IPS-18a (cell line): Measurements from ENCODE around the gene KIF1A.
"Not testable (repeated sequence)": the region's sequence is repeated elsewhere in the genome, so short reads cannot be mapped to it uniquely, and the experiment has no call there.

Source experiments
- H3K27ac ChIP-seq: one replicate; pipeline ENCODE4 v1.5.1; 2013; ENCODE audit warnings: low read length
- H3K27me3 ChIP-seq: one replicate; pipeline ENCODE4 v1.6.1; 2013; ENCODE audit warnings: mild to moderate bottlenecking, low read length; ENCODE audit not compliant: control insufficient read depth, insufficient read depth
- H3K36me3 ChIP-seq: one replicate; pipeline ENCODE4 v1.6.1; 2013; ENCODE audit warnings: low read depth, low read length; ENCODE audit not compliant: control insufficient read depth
- H3K4me1 ChIP-seq: one replicate; pipeline ENCODE4 v1.6.1; 2013; ENCODE audit warnings: low read depth, low read length; ENCODE audit not compliant: control insufficient read depth
- H3K4me3 ChIP-seq: one replicate; pipeline ENCODE4 v1.5.1; 2013; ENCODE audit warnings: low read length
- H3K9ac ChIP-seq: one replicate; pipeline ENCODE4 v1.6.1; 2013; ENCODE audit warnings: mild to moderate bottlenecking, low read length, moderate library complexity
- H3K9me3 ChIP-seq: one replicate; pipeline ENCODE4 v1.6.1; 2013; ENCODE audit warnings: low read depth, low read length; ENCODE audit not compliant: control insufficient read depth

Gene KIF1A

DNA sequence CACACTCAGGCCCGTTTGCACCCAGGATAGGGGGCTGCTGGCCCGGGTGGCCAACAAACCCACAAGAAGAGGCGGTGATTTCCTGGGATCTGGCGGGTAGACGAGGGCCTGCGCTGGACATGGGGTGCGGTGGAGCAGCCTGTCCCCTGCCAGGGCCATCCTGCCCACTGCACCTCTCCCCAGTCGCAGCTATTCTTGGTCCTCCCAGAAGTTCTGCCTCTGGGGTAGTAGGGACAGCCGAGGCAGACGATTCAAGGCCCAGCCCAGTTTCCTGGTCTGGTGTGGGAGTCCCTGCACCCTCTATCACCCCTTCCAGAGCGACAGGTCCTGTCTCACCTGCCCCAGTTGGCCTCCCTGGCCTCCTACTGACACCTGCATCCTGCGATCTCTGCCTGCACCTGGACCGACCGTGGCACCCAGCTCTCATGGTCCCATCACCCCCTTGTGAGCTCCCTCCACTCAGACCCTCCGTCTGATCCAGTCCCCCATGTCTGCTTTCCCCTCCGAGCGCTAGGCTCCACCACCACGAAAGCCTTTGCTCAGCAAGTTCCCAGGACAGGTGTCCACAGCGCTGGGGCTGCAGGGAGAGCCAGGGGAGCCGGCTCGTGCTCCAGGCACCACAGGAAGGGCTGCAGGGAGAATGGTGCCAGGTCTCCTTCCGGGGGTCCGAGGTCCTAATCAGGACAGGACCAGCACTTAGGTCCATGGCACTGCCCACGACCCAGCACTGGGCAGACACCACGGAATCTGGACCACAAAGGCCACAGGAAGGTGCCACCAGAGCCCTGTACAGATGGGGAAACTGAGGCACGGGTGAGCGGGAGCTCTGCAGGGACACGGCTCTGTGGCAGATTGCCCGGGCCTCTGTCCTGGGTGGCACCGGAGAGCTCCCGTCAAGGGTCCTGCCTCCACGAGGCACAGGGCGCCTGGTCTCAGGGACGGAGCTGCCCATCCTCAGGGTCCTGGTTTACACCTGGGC, 127.1 kb downstream of the KIF1A start:
- not testable (repeated sequence) for H3K9ac ChIP-seq, H3K36me3 ChIP-seq, H3K27me3 ChIP-seq, H3K4me1 ChIP-seq, H3K27ac ChIP-seq, H3K4me3 ChIP-seq, H3K9me3 ChIP-seq

DNA sequence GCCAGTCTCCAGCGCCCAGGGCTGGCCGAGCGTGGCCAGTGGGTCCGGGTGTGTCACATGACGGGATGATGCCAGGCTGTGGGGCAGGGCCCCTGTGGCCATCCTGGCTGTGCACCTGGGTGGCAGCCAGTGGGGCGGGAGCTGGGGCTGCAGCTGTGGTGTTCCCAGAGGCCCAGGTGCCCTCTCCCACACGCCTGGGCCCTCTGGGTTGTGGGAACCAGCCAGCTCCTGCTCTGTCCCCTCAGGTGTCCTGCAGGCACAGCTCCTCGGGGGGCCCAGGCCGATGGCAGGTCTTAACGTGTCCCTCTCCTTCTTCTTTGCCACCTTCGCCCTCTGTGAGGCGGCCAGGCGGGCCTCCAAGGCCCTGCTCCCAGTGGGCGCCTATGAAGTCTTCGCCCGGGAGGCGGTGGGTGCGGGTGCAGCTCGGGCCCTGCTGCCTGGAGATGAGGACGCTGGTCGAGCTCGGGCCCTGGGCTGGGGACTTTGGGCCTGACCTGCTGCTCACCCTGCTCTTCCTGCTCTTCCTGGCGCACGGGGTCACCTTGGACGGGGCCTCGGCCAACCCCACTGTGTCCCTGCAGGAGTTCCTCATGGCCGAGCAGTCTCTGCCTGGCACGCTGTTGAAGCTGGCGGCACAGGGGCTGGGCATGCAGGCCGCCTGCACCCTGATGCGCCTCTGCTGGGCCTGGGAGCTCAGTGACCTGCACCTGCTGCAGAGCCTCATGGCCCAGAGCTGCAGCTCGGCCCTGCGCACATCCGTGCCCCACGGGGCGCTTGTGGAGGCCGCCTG, 128.2 kb downstream of the KIF1A start, which contains the start of gene AQP12A:
Gene AQP12A, plus strand, starts transcription at position 236 of the 790 bp plus-strand sequence. Its CDS starts 48 bp downstream, at position 284.
- H3K4me1 ChIP-seq, H3K9me3 ChIP-seq, H3K36me3 ChIP-seq, H3K27ac ChIP-seq, H3K9ac ChIP-seq, H3K27me3 ChIP-seq, H3K4me3 ChIP-seq: not testable (repeated sequence)

DNA sequence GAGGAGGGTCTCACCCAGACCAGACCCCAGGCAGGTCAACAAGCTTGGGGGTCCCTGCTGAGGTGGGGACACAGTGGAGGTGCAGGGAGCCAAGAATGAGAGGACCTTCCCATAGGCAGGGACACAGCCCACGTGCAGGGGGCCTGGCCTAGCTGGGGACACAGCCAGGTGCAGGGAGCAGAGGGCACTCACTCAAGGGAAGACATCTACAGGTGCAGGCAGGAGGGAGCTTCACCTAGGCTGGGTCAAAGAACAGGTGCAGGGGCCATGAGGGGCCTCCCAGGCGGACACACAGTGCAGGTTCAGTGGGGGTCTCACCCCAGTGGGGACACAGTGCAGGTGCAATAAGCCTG, 129.0 kb downstream of the KIF1A start:
- not testable (repeated sequence) for H3K4me3 ChIP-seq, H3K4me1 ChIP-seq, H3K36me3 ChIP-seq, H3K9ac ChIP-seq, H3K9me3 ChIP-seq, H3K27ac ChIP-seq, H3K27me3 ChIP-seq

DNA sequence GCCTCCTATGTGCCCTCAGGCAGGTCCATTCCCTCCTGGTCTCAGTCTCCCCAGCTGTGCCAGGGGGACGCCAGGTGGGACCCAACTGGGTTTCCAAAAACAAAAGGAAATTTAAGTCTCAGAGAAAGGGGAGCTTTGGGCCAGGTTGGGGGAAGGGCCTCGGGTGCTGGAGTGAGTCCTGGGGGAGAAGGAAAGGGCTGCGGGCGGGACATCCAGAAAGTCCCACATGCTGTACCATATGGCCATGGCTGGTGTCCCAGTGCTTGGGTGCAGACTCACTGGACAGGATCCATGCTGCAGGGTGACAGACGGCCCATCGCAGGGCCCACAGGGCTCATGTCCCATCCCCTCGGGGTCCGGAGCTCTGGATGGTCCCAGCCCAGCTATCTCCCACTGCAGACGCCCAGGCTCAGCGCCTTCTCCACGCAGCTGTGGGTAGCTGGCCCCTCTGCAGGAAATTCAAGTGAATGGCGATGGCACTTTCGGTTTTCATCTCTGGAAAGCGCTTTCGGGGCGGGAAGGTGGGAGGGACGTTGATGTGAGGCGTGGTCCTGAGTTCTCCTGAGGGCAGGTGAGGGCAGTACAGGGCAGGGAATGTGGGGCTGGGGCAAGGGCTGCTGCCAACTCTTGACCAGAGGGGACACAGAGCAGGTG, 129.5 kb downstream of the KIF1A start:
- H3K27ac ChIP-seq, H3K4me1 ChIP-seq, H3K36me3 ChIP-seq, H3K27me3 ChIP-seq, H3K4me3 ChIP-seq, H3K9ac ChIP-seq, H3K9me3 ChIP-seq: not testable (repeated sequence)

DNA sequence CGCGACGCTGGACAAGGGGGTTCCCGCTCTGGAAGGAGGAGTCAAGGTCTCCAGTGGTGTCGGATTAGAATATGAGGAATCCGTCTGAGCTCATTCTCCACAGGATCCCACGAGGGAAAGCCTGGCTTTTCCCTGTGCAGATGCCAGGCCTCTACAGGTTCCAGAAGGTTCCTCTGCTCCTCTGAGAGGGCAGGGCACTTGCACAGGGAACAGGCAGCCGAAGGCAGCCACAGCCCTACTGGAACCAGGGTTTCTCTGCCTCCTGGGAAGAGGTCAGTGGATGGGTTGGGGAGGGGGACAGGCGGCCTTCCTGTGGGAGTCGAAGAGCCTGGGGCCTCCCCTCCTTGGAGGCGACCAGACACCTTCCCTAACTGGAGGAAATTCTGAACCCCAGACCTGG, 130.0 kb downstream of the KIF1A start:
- Histone ChIP-seq H3K4me3 (no peak overlapping the region), H3K9me3 (no peaks in the 10 kb centered on the region), H3K27me3 (no peaks in the 10 kb centered on the region), H3K36me3 (no peaks in the 10 kb centered on the region), H3K27ac (no peak overlapping the region), H3K9ac (no peak overlapping the region), H3K4me1 (no peaks in the 10 kb centered on the region)

DNA sequence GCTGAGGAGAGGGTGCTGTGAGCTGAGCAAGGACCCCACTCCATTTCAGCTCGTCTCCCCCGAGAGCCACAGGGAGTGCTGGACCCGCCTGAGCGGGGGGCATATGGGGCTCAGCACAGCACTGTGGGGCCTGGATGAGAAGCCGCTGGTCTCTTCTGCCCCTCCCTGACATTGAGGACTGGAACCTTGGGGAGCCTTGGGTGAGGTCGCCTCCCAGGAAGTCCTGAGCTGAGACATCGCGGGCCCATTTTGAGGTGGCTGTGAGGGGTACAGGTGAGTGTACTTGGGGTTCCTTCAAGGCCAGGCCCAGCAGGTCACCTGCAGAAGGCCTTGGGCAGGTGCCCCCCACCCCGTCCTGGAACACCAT, 131.5 kb downstream of the KIF1A start:
- H3K9ac ChIP-seq, result no peak overlapping the region
- H3K27ac ChIP-seq, result no peak overlapping the region
- H3K4me1 ChIP-seq, result no peaks in the 10 kb centered on the region
- H3K9me3 ChIP-seq, result no peaks in the 10 kb centered on the region
- no peaks in the 10 kb centered on the region for H3K27me3 ChIP-seq
- H3K4me3 ChIP-seq, result no peak overlapping the region
- no peaks in the 10 kb centered on the region for H3K36me3 ChIP-seq

DNA sequence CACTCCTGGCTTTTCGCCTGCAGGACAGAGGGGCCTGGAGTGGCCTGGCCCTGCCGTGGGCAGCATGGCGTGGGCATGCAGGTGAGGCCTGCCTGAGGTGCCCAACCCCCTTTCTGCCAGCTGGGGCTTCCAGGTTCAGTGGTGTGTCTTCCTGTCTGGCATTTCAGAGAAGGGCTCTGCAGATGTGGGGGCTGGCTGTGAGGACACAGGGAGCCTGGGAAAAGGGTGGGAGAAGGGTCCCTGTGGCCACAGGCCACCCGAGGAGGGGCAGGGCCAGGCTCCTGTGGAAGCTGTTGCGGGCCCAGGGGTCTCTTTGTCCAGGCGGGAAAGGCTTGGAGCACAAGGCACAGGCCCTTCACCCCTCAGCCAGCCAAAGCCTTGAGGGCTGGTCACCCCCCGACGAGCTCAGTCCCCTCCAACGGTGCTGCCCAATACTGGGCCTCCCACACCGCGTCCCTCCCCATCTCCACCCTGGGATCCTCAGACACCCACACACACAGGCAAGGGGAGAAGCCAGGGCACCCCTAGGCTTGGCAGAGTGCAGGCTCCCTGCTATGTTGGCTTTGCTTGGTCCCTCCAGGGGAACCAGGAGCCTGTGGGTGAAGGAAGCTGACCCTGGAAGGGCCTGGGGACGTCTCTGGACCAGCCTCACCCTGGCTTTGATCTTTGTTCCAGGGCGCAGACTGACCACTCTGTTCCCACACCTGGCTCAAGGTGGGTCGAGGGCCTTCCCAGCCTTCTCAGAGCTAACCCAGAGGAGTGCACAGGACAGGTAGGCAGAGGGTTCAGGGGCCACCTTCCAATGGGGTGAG, 132.1 kb downstream of the KIF1A start:
- Histone ChIP-seq H3K9me3 (no peaks in the 10 kb centered on the region), H3K4me1 (no peaks in the 10 kb centered on the region), H3K27ac (no peak overlapping the region), H3K36me3 (no peaks in the 10 kb centered on the region), H3K4me3 (no peak overlapping the region), H3K9ac (no peak overlapping the region), H3K27me3 (no peaks in the 10 kb centered on the region)

DNA sequence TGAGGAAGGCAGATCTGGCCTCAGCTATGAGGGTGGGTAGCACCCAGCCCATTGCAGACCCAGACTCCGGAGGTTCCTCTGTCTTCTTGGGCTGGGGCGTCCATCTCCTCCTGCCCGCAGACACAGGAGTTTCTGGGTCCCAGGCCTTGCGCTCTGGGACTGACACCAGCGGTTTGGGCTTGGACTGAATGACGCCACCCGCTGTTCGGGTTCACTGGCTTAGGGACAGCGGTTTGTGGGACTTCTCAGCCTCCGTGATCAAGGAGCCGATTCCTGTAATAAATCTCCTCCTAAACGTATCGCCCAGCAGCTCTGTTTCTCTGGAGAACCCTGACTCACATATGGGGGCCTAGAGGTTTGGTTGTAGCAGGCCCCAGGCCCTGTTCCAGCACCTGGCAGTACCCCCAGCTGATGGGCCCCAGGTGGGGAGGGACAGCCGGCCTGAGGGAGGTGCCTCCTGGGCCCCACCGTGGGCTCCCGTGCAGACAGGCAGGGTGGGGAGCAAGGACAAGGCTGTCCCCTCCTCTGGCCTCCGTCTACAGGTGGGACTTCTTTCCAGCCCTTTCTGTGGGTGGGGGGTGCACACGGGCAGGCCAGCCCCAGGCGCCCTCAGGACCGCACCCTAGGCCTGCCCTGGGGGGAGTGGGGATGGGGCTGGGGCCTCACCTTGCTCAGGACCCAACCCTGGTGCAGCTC, 132.8 kb downstream of the KIF1A start:
- Histone ChIP-seq H3K9me3 (no peaks in the 10 kb centered on the region), H3K27ac (no peak overlapping the region), H3K4me3 (no peak overlapping the region), H3K36me3 (no peaks in the 10 kb centered on the region), H3K27me3 (no peaks in the 10 kb centered on the region), H3K4me1 (no peaks in the 10 kb centered on the region), H3K9ac (no peak overlapping the region)

DNA sequence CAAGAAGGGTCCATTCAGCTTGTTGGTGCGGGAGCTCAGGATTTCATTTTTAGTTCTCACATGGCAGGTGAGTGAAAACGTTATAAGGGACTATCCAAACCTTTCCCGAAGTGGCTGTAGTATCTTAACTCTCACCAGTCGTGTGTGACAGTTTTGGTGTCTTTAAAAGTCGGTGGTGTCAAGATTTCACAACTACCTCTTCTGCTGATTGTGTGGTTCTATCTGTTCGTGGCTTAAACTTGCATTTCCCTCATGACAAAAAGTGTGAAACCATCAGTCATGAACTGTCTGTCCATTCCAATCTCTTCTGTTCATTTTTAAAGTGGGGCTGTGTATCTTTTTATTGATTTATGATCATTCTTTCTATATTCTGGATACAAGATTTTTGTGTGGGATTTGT, 133.6 kb downstream of the KIF1A start:
- Histone ChIP-seq H3K27me3 (no peaks in the 10 kb centered on the region), H3K4me1 (no peaks in the 10 kb centered on the region), H3K9ac (no peak overlapping the region), H3K4me3 (no peak overlapping the region), H3K36me3 (no peaks in the 10 kb centered on the region), H3K9me3 (no peaks in the 10 kb centered on the region), H3K27ac (no peak overlapping the region)

DNA sequence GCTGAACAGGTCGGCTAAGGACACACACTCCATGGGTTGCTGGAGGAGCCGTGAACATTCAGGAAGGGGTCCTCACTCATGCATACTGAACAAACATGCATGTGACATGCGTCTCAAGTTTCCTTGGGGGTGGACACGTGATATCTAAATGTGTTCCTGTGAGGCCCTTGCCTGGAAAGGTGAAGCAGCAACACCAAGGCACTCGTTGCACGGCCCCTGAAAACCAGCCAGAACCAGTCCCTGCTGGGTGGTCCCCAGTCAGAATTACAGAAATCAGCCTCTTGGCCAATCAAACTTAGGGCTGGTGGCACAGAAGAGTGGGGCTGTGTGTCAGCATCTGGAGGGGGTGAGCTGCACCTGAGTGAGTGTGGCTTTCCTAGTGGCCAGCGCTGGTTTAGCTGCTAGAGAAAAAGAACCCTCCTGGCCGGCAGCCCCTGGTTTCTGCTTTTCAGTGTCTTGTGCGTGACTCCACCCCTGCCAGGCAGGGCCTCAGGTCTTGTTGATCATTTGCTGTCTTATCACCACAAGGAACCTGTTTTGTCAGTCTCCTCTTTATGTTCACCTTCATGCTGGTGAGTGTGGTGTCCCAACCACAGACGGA, 134.1 kb downstream of the KIF1A start:
- Histone ChIP-seq H3K36me3 (no peaks in the 10 kb centered on the region), H3K4me3 (no peak overlapping the region), H3K9ac (no peak overlapping the region), H3K4me1 (no peaks in the 10 kb centered on the region), H3K27me3 (no peaks in the 10 kb centered on the region), H3K9me3 (no peaks in the 10 kb centered on the region), H3K27ac (no peak overlapping the region)
